ENCODE measurements around the gene CHMP2A. TPM values are rescaled to one million over a fixed set of nuclear protein-coding genes. Genes with fewer than 3 reads are reported as not detected.

The CHMP2A gene
- total RNA-seq, 1 donor from 2014 or later, result 64.6 TPM

- peak overlapping the region; percentile 83 for H3K27ac Mint-ChIP-seq (ENCODE audit: unreplicated experiment)
- peak overlapping the region; percentile 69 for H3K4me3 Mint-ChIP-seq
- TF ChIP-seq CTCF (conservative IDR thresholded peaks at IDR 0.05), result no peak
- no peak for DNase-seq (ENCODE audit: low read depth, low spot score)
- H3K36me3 Mint-ChIP-seq (ENCODE audit: low read depth), result peaks cover 10% of the 10 kb centered on the region
- H3K4me1 Mint-ChIP-seq, result peaks cover 22% of the 10 kb centered on the region
- no peaks in the 10 kb centered on the region for H3K9me3 Mint-ChIP-seq
- peaks cover 4% of the 10 kb centered on the region for H3K27me3 Mint-ChIP-seq (ENCODE audit: low read depth)
These were observed 8.9 kb upstream of the CHMP2A start for GRCh38 chr19:58563823-58564222.

GRCh38 chr19:58563034-58563573 is 8.2 kb upstream of the CHMP2A start:
- no peak for DNase-seq (ENCODE audit: low read depth, low spot score)
- Mint-ChIP-seq H3K27ac (ENCODE audit: unreplicated experiment) (no peak overlapping the region), H3K9me3 (no peaks in the 10 kb centered on the region), H3K4me1 (peaks cover 23% of the 10 kb centered on the region), H3K36me3 (ENCODE audit: low read depth) (peaks cover 11% of the 10 kb centered on the region), H3K4me3 (peak overlapping the region; percentile 69), H3K27me3 (ENCODE audit: low read depth) (peaks cover 5% of the 10 kb centered on the region)
- TF ChIP-seq CTCF (conservative IDR thresholded peaks at IDR 0.05), result no peak

- Mint-ChIP-seq H3K4me3 (no peak overlapping the region), H3K4me1 (peaks cover 29% of the 10 kb centered on the region), H3K27me3 (ENCODE audit: low read depth) (peaks cover 7% of the 10 kb centered on the region), H3K36me3 (ENCODE audit: low read depth) (peaks cover 11% of the 10 kb centered on the region), H3K27ac (ENCODE audit: unreplicated experiment) (no peak overlapping the region), H3K9me3 (no peaks in the 10 kb centered on the region)
- no peak for DNase-seq (ENCODE audit: low read depth, low spot score)
- TF ChIP-seq CTCF (conservative IDR thresholded peaks at IDR 0.05), result no peak
These were observed 7.5 kb upstream of the CHMP2A start for GRCh38 chr19:58562122-58563033.

- Mint-ChIP-seq H3K4me1 (peaks cover 37% of the 10 kb centered on the region), H3K27ac (ENCODE audit: unreplicated experiment) (no peak overlapping the region), H3K36me3 (ENCODE audit: low read depth) (peaks cover 12% of the 10 kb centered on the region), H3K4me3 (peak overlapping the region; percentile 68), H3K9me3 (no peaks in the 10 kb centered on the region), H3K27me3 (ENCODE audit: low read depth) (peaks cover 7% of the 10 kb centered on the region)
- TF ChIP-seq CTCF (conservative IDR thresholded peaks at IDR 0.05), result no peak
- no peak for DNase-seq (ENCODE audit: low read depth, low spot score)
These were observed 6.6 kb upstream of the CHMP2A start for GRCh38 chr19:58561373-58562121.

GRCh38 chr19:58560921-58561320 is 6.0 kb upstream of the CHMP2A start:
- Mint-ChIP-seq H3K36me3 (ENCODE audit: low read depth) (peaks cover 16% of the 10 kb centered on the region), H3K4me1 (peaks cover 43% of the 10 kb centered on the region), H3K4me3 (peak overlapping the region; percentile 96), H3K9me3 (no peaks in the 10 kb centered on the region), H3K27me3 (ENCODE audit: low read depth) (peaks cover 7% of the 10 kb centered on the region), H3K27ac (ENCODE audit: unreplicated experiment) (peak overlapping the region; percentile 84)
- TF ChIP-seq CTCF (conservative IDR thresholded peaks at IDR 0.05), result no peak
- no peak for DNase-seq (ENCODE audit: low read depth, low spot score)
